HG02610 (cell line): Measurements from ENCODE around the gene GOT1.

Source experiments
- ATAC-seq: cut with Tn5 transposase; IDR thresholded peaks from one replicate; pipeline ENCODE4 v1.9.1; 2021; ENCODE audit warnings: mild to moderate bottlenecking, moderate library complexity; ENCODE audit not compliant: unreplicated experiment

GOT1 gene

GRCh38 chr10:99365311-99365710 lies 65.1 kb downstream of the GOT1 start:
- no peak for ATAC-seq

- ATAC-seq: no peak
Measured at GRCh38 chr10:99364125-99364524, 66.3 kb downstream of the GOT1 start.

- ATAC-seq: no peak
Measured at GRCh38 chr10:99360934-99361333, 69.5 kb downstream of the GOT1 start.

GRCh38 chr10:99358101-99358500 lies 72.3 kb downstream of the GOT1 start:
- no peak for ATAC-seq

- no peak for ATAC-seq
Measured at GRCh38 chr10:99357691-99358090, 72.7 kb downstream of the GOT1 start.

GRCh38 chr10:99353182-99353581 lies 77.2 kb downstream of the GOT1 start:
- ATAC-seq: no peak

GRCh38 chr10:99347672-99348071 lies 82.8 kb downstream of the GOT1 start:
- no peak for ATAC-seq
